Measurements from ENCODE around the gene IVD.

The IVD gene

DNA sequence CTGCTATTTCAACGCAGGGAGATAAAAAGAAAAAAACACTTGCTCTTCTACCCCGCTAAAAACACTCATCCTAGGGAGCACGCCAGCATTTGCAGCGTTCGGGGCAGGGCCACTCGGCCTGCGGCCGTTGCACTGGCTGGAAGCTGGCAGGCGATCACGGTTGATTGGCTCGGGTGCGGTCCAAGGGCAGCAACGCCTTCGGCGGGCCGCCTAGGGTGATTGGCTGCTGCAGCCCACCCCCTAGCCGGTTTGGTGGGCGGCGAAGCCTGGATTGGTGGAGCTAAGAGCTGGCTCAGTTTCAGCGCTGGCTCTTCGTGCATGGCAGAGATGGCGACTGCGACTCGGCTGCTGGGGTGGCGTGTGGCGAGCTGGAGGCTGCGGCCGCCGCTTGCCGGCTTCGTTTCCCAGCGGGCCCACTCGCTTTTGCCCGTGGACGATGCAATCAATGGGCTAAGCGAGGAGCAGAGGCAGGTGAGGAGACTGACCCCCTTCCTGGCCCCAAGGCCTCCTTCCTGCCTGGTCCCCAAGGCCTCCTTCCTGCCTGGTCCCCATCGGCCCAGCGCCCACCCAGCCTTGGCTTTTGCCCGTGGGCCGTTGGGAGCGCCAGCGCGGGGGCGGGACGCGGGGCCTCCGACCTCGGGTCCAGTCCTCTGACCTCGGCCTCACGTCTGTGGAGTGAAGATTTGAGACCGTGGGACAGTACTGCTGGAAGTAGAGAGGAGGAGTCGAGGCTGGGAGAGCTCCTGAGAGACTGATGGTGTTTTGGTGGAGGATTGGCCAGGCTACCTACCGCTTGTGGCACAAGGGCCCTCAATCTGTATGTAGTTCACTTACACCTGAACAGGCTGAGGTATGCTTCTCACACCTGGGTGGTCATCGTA lies at the start of gene IVD:
IVD (plus strand) TSS at position 295 of the 881 bp plus-strand sequence; CDS start at position 328, 33 bp downstream.
- H3K4me1 ChIP-seq = peaks cover 7% of the 10 kb centered on the region
- no peaks in the 10 kb centered on the region for H3K27me3 ChIP-seq (ENCODE audit: low read depth)
- peaks cover 26% of the 10 kb centered on the region for H3K36me3 ChIP-seq (replicated peaks)
- in situ Hi-C loops (cut with MboI; ENCODE audit: low sequenced_read_pairs) = no loop called here
- DNase-seq (ENCODE audit: low spot score in 2 of 2) = peak; percentile 94 to 96
- H3K9me3 ChIP-seq = no peaks in the 10 kb centered on the region
- peak within 1 kb of the TSS; percentile 78 for H3K4me3 ChIP-seq

DNA sequence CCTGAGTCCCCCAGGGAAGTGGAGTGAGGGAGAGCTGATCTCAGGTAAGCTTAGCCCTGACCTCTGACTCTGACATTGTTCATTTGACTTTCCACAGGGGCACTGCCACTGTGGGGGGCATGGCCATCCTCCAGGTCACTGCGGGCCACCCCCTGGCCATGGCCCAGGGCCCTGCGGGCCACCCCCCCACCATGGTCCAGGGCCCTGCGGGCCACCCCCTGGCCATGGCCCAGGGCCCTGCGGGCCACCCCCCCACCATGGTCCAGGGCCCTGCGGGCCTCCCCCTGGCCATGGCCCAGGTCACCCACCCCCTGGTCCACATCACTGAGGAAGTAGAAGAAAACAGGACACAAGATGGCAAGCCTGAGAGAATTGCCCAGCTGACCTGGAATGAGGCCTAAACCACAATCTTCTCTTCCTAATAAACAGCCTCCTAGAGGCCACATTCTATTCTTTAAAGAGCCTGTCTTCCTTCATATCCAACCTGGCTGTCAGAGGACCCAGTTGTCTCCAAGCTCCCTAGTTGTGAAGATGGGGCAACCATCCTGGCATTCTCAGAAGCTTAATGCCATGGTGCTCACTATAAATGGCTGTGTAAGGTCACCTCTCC lies 49.5 kb upstream of the IVD start:
- in situ Hi-C loops (cut with MboI; ENCODE audit: low sequenced_read_pairs) = no loop called here
- Histone ChIP-seq H3K9me3 (no peaks in the 10 kb centered on the region), H3K4me1 (peaks cover 4% of the 10 kb centered on the region), H3K27me3 (ENCODE audit: low read depth) (no peaks in the 10 kb centered on the region), H3K36me3 (replicated peaks) (no peaks in the 10 kb centered on the region), H3K4me3 (no peak overlapping the region)
- no peak for DNase-seq (ENCODE audit: low spot score in 2 of 2)

DNA sequence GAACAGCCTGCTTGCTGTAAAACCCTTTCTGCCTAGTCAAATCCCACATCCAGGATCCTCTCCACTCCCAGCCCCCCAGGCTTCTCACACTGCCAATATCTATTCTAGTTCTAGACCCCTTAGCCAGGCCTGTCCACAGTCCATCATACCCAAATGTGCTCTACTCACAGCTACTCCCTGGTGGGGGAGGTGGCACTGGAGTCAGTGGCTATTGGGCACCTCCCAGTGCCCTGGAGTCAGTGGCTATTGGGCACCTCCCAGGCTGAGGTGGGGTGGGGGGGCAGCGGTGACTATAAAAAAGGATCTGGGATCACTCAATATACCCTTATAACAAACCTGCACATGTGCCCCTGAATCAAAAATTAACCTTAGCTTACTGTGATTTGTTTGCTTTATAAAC lies 48.3 kb upstream of the IVD start:
- DNase-seq (ENCODE audit: low spot score in 2 of 2) = no peak
- H3K36me3 ChIP-seq (replicated peaks) = no peaks in the 10 kb centered on the region
- peaks cover 4% of the 10 kb centered on the region for H3K4me1 ChIP-seq
- in situ Hi-C loops (cut with MboI; ENCODE audit: low sequenced_read_pairs) = no loop called here
- no peak overlapping the region for H3K4me3 ChIP-seq
- no peaks in the 10 kb centered on the region for H3K9me3 ChIP-seq
- H3K27me3 ChIP-seq (ENCODE audit: low read depth) = no peaks in the 10 kb centered on the region

GRCh38 chr15:40357723-40358470 lies 47.7 kb upstream of the IVD start, which contains the start of gene DISP2:
Gene DISP2 (plus strand): TSS chr15:40358219. CDS start chr15:40358322, 103 bp downstream.
- H3K36me3 ChIP-seq (replicated peaks) = no peaks in the 10 kb centered on the region
- H3K4me1 ChIP-seq = peaks cover 4% of the 10 kb centered on the region
- no peaks in the 10 kb centered on the region for H3K27me3 ChIP-seq (ENCODE audit: low read depth)
- H3K9me3 ChIP-seq = no peaks in the 10 kb centered on the region
- peak within 1 kb of the TSS; percentile 44 for H3K4me3 ChIP-seq
- in situ Hi-C loops (cut with MboI; ENCODE audit: low sequenced_read_pairs) = no loop called here
- DNase-seq (ENCODE audit: low spot score in 2 of 2) = peak; percentile 80 to 93

DNA sequence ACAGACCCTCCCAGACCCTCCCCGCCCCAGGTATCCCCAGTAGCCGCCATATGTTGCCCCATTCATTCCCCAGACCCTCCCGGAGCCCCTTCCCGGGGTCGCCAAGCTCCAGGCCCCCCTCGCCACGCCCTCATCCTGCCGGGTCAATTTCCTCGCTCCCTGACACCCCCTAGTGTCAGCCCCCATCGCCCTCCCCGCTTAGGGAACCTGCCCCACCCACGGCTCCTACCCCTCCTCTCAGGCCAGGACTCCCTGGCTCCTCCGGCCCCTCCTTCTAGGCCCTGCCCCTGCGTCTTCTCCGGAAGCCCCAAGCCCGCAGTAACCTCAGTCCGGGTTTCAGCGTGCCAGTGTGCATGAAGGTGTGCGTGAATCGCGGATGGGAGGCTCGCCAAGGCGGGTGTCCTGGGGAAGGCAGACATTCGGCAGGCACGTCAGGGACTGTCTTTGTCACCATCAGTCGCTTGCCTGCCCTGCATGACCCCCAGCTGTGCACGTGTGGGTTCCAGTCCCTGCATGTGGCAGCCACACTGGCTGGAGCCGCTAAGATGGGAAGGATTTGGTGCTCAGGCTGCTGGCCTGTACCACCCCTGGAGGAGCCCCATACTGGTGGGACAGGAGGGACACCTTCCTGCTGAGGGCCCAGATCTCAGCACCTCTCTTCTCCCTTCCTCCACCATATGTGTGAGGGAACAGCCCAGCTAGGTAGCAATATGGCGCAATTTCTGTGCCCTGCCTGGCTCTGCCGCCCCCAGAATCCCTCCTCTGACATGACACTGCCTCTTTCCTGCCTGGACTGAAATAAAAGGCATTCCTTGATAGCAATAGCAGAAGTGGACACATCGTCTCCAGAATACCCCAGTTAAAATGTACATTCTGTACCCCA lies 46.9 kb upstream of the IVD start:
- Histone ChIP-seq H3K4me1 (peaks cover 4% of the 10 kb centered on the region), H3K27me3 (ENCODE audit: low read depth) (no peaks in the 10 kb centered on the region), H3K4me3 (peak overlapping the region; percentile 44), H3K36me3 (replicated peaks) (no peaks in the 10 kb centered on the region), H3K9me3 (no peaks in the 10 kb centered on the region)
- in situ Hi-C loops (cut with MboI; ENCODE audit: low sequenced_read_pairs) = no loop called here
- peak in 1 of 2 experiments; percentile 68 for DNase-seq (ENCODE audit: low spot score in 2 of 2)

DNA sequence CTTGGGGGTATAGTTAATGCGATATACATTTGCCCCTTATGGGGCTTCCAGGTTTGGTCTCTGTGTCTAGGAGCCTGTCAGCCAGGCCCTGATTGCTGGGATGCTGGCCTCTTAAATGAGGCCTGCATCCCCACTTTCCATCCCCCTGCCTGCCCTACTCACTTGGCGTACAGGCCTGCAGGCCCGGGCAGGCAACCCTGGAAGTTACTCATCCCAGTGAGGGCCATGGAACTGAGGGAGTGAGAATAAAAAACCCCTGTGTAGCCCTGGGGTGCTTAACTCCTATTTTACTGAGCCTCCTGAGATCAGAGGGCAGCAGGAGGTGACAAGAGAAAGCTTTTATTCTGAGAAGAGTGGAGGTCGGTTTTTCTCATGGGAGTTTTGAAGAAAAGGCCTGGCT lies 45.6 kb upstream of the IVD start:
- no peaks in the 10 kb centered on the region for H3K36me3 ChIP-seq (replicated peaks)
- in situ Hi-C loops (cut with MboI; ENCODE audit: low sequenced_read_pairs) = no loop called here
- no peak for DNase-seq (ENCODE audit: low spot score in 2 of 2)
- no peak overlapping the region for H3K4me3 ChIP-seq
- no peaks in the 10 kb centered on the region for H3K27me3 ChIP-seq (ENCODE audit: low read depth)
- H3K4me1 ChIP-seq = peaks cover 4% of the 10 kb centered on the region
- no peaks in the 10 kb centered on the region for H3K9me3 ChIP-seq

- peaks cover 4% of the 10 kb centered on the region for H3K4me1 ChIP-seq
- H3K27me3 ChIP-seq (ENCODE audit: low read depth) = no peaks in the 10 kb centered on the region
- H3K9me3 ChIP-seq = no peaks in the 10 kb centered on the region
- in situ Hi-C loops (cut with MboI; ENCODE audit: low sequenced_read_pairs) = no loop called here
- H3K36me3 ChIP-seq (replicated peaks) = no peaks in the 10 kb centered on the region
- DNase-seq (ENCODE audit: low spot score in 2 of 2) = no peak
- no peak overlapping the region for H3K4me3 ChIP-seq
Measured at GRCh38 chr15:40361640-40362039, 44.0 kb upstream of the IVD start.

DNA sequence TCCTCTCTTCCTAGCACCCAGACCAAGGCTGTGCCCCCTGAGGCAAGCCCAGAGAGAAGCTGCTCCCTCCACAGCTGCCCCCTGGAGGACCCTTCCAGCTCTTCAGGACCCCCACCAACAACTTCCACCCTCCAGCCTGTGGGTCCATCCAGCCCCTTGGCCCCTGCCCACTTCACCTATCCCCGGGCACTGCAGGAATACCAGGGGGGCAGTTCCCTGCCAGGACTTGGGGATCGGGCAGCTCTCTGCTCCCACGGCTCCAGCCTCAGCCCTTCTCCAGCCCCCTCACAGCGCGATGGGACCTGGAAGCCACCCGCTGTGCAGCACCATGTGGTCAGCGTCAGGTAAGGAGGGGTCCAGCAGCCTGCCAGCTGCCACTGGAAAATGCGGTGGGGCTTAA lies 42.0 kb upstream of the IVD start:
- no peaks in the 10 kb centered on the region for H3K36me3 ChIP-seq (replicated peaks)
- H3K9me3 ChIP-seq = no peaks in the 10 kb centered on the region
- peaks cover 7% of the 10 kb centered on the region for H3K4me1 ChIP-seq
- no peak for DNase-seq (ENCODE audit: low spot score in 2 of 2)
- no peaks in the 10 kb centered on the region for H3K27me3 ChIP-seq (ENCODE audit: low read depth)
- in situ Hi-C loops (cut with MboI; ENCODE audit: low sequenced_read_pairs) = no loop called here
- H3K4me3 ChIP-seq = no peak overlapping the region

GRCh38 chr15:40364251-40364650 lies 41.3 kb upstream of the IVD start:
- H3K4me1 ChIP-seq = peaks cover 7% of the 10 kb centered on the region
- in situ Hi-C loops (cut with MboI; ENCODE audit: low sequenced_read_pairs) = no loop called here
- DNase-seq (ENCODE audit: low spot score in 2 of 2) = no peak

GRCh38 chr15:40365016-40365415 lies 40.6 kb upstream of the IVD start:
- Histone ChIP-seq H3K9me3 (no peaks in the 10 kb centered on the region), H3K36me3 (replicated peaks) (no peaks in the 10 kb centered on the region), H3K4me3 (no peak overlapping the region), H3K27me3 (ENCODE audit: low read depth) (no peaks in the 10 kb centered on the region), H3K4me1 (peaks cover 7% of the 10 kb centered on the region)
- no peak for DNase-seq (ENCODE audit: low spot score in 2 of 2)
- in situ Hi-C loops (cut with MboI; ENCODE audit: low sequenced_read_pairs) = no loop called here

More at GRCh38 chr15:40364251-40364650, 41.3 kb upstream of the IVD start:
- H3K36me3 ChIP-seq (replicated peaks) = no peaks in the 10 kb centered on the region
- no peaks in the 10 kb centered on the region for H3K27me3 ChIP-seq (ENCODE audit: low read depth)
- no peaks in the 10 kb centered on the region for H3K9me3 ChIP-seq
- H3K4me3 ChIP-seq = no peak overlapping the region

GRCh38 chr15:40365624-40366456 lies 39.8 kb upstream of the IVD start:
- DNase-seq (ENCODE audit: low spot score in 2 of 2) = no peak
- H3K36me3 ChIP-seq (replicated peaks) = no peaks in the 10 kb centered on the region
- no peaks in the 10 kb centered on the region for H3K27me3 ChIP-seq (ENCODE audit: low read depth)
- H3K4me3 ChIP-seq = no peak overlapping the region
- in situ Hi-C loops (cut with MboI; ENCODE audit: low sequenced_read_pairs) = no loop called here
- peaks cover 7% of the 10 kb centered on the region for H3K4me1 ChIP-seq
- no peaks in the 10 kb centered on the region for H3K9me3 ChIP-seq

DNA sequence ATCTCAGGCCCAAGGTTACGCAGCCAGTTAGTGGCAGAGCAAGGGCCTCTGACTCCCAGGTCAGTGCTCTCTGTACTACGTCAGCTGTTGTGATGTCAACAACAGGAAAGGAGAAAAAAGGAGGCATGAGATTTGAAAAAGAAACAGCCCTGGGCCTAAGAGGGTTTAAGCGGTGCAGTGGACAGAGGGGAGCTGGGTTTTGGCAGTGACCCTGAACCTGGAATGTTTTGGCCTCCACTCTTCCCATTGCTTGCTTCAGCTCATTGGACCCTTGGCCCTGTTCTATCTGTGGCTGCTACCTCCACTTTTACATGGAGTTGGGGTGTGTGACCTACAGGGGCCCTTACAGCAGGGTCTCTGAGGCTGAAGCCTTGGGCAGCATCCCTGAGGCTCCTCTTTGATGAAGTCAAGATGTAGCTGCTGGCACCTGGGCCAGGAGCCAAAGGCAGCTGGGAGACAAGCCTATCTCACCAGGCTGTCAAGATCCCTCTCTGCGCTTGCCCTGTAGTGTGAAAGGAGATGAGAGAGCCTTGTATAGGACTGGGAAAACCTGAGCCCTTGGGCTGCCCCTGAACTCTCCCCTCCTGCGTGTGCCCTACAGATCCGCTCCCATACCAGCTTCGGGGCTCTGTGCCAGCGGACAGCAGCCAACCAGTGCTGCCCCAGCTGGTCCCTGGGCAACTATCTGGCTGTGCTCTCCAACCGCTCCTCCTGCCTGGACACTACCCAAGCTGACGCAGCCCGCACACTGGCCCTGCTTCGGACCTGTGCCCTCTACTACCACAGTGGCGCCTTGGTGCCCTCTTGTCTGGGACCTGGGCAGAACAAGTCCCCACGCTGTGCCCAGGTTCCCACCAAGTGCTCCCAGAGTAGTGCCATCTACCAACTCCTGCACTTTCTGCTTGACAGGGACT lies 38.9 kb upstream of the IVD start:
- no peaks in the 10 kb centered on the region for H3K36me3 ChIP-seq (replicated peaks)
- no peaks in the 10 kb centered on the region for H3K9me3 ChIP-seq
- H3K27me3 ChIP-seq (ENCODE audit: low read depth) = no peaks in the 10 kb centered on the region
- H3K4me1 ChIP-seq = peaks cover 7% of the 10 kb centered on the region
- no peak overlapping the region for H3K4me3 ChIP-seq
- no peak for DNase-seq (ENCODE audit: low spot score in 2 of 2)
- in situ Hi-C loops (cut with MboI; ENCODE audit: low sequenced_read_pairs) = no loop called here

Measured in HAP-1 (cell line).